DND-41 (cell line): Measurements from ENCODE around the gene FUBP3.

Experiments
- ATAC-seq: fragments of 200-7000 bp; cut with Tn5 transposase; 3 replicates; pipeline ENCODE4 v1.9.1; 2021; ENCODE audit warnings: low read depth; ENCODE audit not compliant: insufficient read depth
- DNase-seq: peaks from one replicate; pipeline ENCODE4 v3.0.0-alpha.2; 2020
- H2AFZ ChIP-seq: 2 replicates; pipeline ENCODE4 v1.6.0; 2012; ENCODE audit warnings: low read depth, low read length
- H3K27ac ChIP-seq: 2 replicates; pipeline ENCODE4 v1.5.1; 2012; ENCODE audit warnings: low read length, inconsistent platforms
- H3K27me3 ChIP-seq: fragments of 200-600 bp; sonication (generic); 2 replicates; pipeline ENCODE4 v1.6.0; 2012; ENCODE audit warnings: low read length, mild to moderate bottlenecking, inconsistent platforms; ENCODE audit not compliant: insufficient read depth, poor library complexity
- H3K36me3 ChIP-seq: 2 replicates; pipeline ENCODE4 v1.5.1; 2012; ENCODE audit warnings: low read length, inconsistent platforms; ENCODE audit not compliant: insufficient read depth
- H3K4me1 ChIP-seq: 2 replicates; pipeline ENCODE4 v1.5.1; 2012; ENCODE audit warnings: mild to moderate bottlenecking, low read length; ENCODE audit not compliant: insufficient read depth
- H3K4me2 ChIP-seq: 2 replicates; pipeline ENCODE4 v1.6.0; 2012; ENCODE audit warnings: mild to moderate bottlenecking, moderate library complexity, low read length, inconsistent platforms; ENCODE audit not compliant: insufficient read depth
- H3K4me3 ChIP-seq, 2 experiments: fragments of 200-600 bp in 1 of 2; shearing (Covaris generic) in 1 of 2; 2 replicates each; pipeline ENCODE4 v1.5.1; 2012 to 2016; ENCODE audit warnings: inconsistent platforms in 2 of 2, low read length in 2 of 2, mild to moderate bottlenecking in 2 of 2, low read depth in 1 of 2, moderate library complexity in 1 of 2
- H3K79me2 ChIP-seq: 2 replicates; pipeline ENCODE4 v1.6.0; 2012; ENCODE audit warnings: low read length, inconsistent platforms; ENCODE audit not compliant: insufficient read depth
- H3K9ac ChIP-seq: 2 replicates; pipeline ENCODE4 v1.6.0; 2012; ENCODE audit warnings: low read depth, mild to moderate bottlenecking, inconsistent platforms, low read length, moderate library complexity
- H3K9me3 ChIP-seq: 2 replicates; pipeline ENCODE4 v1.5.1; 2012; ENCODE audit warnings: low read length, moderate library complexity, mild to moderate bottlenecking, inconsistent platforms; ENCODE audit not compliant: insufficient read depth, severe bottlenecking
- H4K20me1 ChIP-seq: 2 replicates; pipeline ENCODE4 v1.6.0; 2012; ENCODE audit warnings: low read length; ENCODE audit not compliant: insufficient read depth
- EZH2 ChIP-seq: IDR thresholded peaks from 3 replicates; pipeline ENCODE4 v1.6.1; 2012; ENCODE audit warnings: borderline replicate concordance, low read depth, mild to moderate bottlenecking, moderate library complexity, low read length, inconsistent platforms; ENCODE audit not compliant: severe bottlenecking
- TF ChIP-seq, protein P1 (sequence below): IDR thresholded peaks from 2 replicates; pipeline ENCODE4 v1.5.1; 2012; ENCODE audit warnings: borderline replicate concordance, low read length, moderate library complexity, mild to moderate bottlenecking; ENCODE audit not compliant: poor library complexity, severe bottlenecking; ENCODE audit errors: extremely low read depth

FUBP3 gene

DNA sequence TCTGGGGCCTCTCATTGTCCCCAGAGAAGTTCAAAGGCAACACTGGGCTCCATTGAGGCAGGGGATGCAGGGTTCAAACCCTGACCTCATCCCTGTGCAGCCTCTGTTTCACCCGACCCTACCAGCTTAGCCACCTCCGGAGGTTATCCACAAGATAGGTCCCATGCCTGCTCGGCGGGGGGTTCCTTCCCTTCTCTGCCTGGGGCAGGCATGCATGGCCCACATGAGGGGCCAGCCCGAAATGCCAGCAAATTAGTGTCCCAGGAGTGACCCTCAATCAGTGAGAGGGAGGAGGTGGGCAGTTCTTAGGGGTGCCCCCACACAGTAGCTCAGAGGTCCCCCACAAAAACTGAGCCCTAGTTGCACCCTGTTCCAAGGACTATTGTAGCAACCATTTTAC is 24.8 kb upstream of the FUBP3 start:
- H3K27ac ChIP-seq: no peak overlapping the region
- ATAC-seq (no peak), DNase-seq (no peak)
- no peaks in the 10 kb centered on the region for H3K79me2 ChIP-seq
- no peak overlapping the region for H3K4me3 ChIP-seq
- H3K9ac ChIP-seq: no peak overlapping the region
- H2AFZ ChIP-seq: no peak overlapping the region
- no peaks in the 10 kb centered on the region for H3K27me3 ChIP-seq
- H3K9me3 ChIP-seq: no peaks in the 10 kb centered on the region
- H3K4me2 ChIP-seq: no peak overlapping the region
- no peak for TF ChIP-seq EZH2
- TF ChIP-seq, protein P1, sequence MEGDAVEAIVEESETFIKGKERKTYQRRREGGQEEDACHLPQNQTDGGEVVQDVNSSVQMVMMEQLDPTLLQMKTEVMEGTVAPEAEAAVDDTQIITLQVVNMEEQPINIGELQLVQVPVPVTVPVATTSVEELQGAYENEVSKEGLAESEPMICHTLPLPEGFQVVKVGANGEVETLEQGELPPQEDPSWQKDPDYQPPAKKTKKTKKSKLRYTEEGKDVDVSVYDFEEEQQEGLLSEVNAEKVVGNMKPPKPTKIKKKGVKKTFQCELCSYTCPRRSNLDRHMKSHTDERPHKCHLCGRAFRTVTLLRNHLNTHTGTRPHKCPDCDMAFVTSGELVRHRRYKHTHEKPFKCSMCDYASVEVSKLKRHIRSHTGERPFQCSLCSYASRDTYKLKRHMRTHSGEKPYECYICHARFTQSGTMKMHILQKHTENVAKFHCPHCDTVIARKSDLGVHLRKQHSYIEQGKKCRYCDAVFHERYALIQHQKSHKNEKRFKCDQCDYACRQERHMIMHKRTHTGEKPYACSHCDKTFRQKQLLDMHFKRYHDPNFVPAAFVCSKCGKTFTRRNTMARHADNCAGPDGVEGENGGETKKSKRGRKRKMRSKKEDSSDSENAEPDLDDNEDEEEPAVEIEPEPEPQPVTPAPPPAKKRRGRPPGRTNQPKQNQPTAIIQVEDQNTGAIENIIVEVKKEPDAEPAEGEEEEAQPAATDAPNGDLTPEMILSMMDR: no peak
- H3K4me1 ChIP-seq: no peaks in the 10 kb centered on the region
- H3K36me3 ChIP-seq: no peaks in the 10 kb centered on the region
- no peaks in the 10 kb centered on the region for H4K20me1 ChIP-seq

DNA sequence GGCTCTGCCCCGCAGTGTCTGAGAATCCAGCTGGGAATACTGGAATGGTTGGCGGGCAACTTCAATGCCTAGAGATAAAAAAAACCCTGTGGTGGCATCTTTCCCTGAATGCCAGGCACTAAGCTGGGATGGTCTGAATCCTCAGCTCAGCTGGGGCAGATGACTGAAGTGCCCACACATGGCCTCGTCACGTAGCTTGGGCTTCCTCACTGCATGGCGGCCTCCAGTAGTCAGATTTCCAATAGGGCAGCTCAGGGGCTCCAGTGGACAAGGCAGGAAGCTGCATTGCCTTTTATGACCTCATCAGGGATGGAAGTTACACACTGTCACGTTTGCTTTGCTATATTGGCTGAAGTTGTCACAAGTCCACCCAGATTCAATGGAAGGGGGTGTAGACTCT is 24.3 kb upstream of the FUBP3 start:
- no peak overlapping the region for H3K4me3 ChIP-seq
- H3K4me2 ChIP-seq: no peak overlapping the region
- no peaks in the 10 kb centered on the region for H3K27me3 ChIP-seq
- H3K4me1 ChIP-seq: no peaks in the 10 kb centered on the region
- no peak for ATAC-seq
- H3K79me2 ChIP-seq: no peaks in the 10 kb centered on the region
- no peak overlapping the region for H3K9ac ChIP-seq
- no peaks in the 10 kb centered on the region for H4K20me1 ChIP-seq
- H2AFZ ChIP-seq: no peak overlapping the region
- TF ChIP-seq, protein P1: no peak
- no peaks in the 10 kb centered on the region for H3K36me3 ChIP-seq
- H3K27ac ChIP-seq: no peak overlapping the region
- no peaks in the 10 kb centered on the region for H3K9me3 ChIP-seq
- no peak for DNase-seq

DNA sequence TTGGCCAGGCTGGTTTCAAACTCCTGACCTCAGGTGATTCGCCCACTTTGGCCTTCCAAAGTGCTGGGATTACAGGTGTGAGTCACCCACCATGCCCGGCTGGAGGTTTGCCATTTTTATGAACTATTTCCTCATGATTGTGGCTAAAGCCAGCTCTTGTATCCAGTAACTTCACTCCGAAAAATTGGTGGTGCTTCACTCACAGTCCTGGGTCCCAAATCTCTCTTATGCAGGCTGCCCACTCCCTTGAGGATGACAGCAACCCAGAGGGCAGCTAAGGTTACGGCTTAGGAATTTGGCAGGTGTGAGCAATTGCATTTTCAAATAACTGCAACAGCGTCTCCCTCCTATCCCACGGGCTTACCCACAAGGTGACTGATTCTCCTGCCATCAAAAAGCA is 23.4 kb upstream of the FUBP3 start:
- no peaks in the 10 kb centered on the region for H3K79me2 ChIP-seq
- DNase-seq (no peak), ATAC-seq (no peak)
- H3K36me3 ChIP-seq: no peaks in the 10 kb centered on the region
- H3K9ac ChIP-seq: no peak overlapping the region
- H3K4me3 ChIP-seq: no peak overlapping the region
- H4K20me1 ChIP-seq: no peaks in the 10 kb centered on the region
- H2AFZ ChIP-seq: no peak overlapping the region
- no peaks in the 10 kb centered on the region for H3K4me1 ChIP-seq
- H3K9me3 ChIP-seq: no peaks in the 10 kb centered on the region
- TF ChIP-seq EZH2: no peak
- TF ChIP-seq, protein P1: no peak
- H3K27me3 ChIP-seq: no peaks in the 10 kb centered on the region
- no peak overlapping the region for H3K27ac ChIP-seq
- no peak overlapping the region for H3K4me2 ChIP-seq

DNA sequence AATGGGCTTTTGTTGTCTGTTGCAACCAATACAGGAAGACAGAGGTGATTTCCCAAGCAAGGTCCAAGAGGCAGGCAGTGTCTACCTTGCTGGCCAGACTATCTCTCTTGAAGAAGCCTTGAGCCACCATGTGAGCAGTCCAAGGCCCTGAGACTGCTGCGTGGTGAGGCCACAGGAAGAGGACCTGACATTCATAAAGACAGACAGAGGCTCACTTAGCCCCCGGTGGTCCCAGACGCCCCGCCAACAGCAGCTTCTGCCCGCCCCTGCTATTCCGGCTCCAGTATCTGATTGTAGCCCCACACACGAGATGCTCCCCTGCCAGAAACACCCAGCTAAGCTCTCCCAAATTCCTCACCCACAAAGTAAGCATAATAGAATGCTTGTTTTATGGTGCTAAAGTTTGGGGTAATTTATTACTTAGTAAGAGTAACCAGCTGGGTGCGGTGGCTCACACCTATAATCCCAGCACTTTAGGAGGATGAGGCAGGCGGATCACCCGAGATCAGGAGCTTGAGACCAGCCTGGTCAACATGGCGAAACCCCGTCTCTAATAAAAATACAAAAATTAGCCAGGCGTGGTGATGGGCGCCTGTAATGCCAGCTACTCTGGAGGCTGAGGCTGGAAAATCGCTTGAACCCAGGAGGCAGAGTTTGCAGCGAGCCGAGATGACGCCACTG is 22.8 kb upstream of the FUBP3 start:
- Histone ChIP-seq H3K9me3 (no peaks in the 10 kb centered on the region), H4K20me1 (no peaks in the 10 kb centered on the region), H3K4me2 (no peak overlapping the region), H3K4me3 (no peak overlapping the region), H3K4me1 (no peaks in the 10 kb centered on the region), H3K9ac (no peak overlapping the region), H3K27me3 (no peaks in the 10 kb centered on the region), H3K27ac (no peak overlapping the region), H2AFZ (no peak overlapping the region), H3K36me3 (no peaks in the 10 kb centered on the region), H3K79me2 (no peaks in the 10 kb centered on the region)
- no peak for TF ChIP-seq EZH2
- TF ChIP-seq, protein P1: no peak
- no peak for DNase-seq
- ATAC-seq: no peak
